Panc1 (cell line): ENCODE data around the gene COL5A1. TPM values are rescaled to one million over a fixed set of nuclear protein-coding genes. Genes with fewer than 3 reads are reported as not detected.

Source experiments
- ATAC-seq: fragments of 200-7000 bp; cut with Tn5 transposase; 2 replicates; pipeline ENCODE4 v1.9.1; 2020; ENCODE audit warnings: mild to moderate bottlenecking, moderate library complexity
- BruUV-seq: library from RNA; stranded (reverse); fragments of 400-500 nt; replicated peaks from 2 replicates; lab custom pipeline; 2021; lab: Mats Ljungman, UMichigan
- CTCF ChIA-PET: fragments of 300-600 bp; sonication (Branson Sonifier 250); formaldehyde crosslinking; loops from one replicate; lab custom pipeline; 2022; ENCODE audit warnings: antibody characterized with exemption; lab: Charles Lee
- POLR2A ChIA-PET: fragments of 300-600 bp; sonication (Branson Sonifier 250); formaldehyde crosslinking; loops from one replicate; lab custom pipeline; 2022; ENCODE audit warnings: antibody characterized with exemption; lab: Charles Lee
- DNase-seq: peaks from one replicate; pipeline ENCODE4 v3.0.0-alpha.2; 2010; ENCODE audit warnings: low read depth, low spot score
- H3K27ac ChIP-seq: 2 replicates; pipeline ENCODE4 v1.5.1; 2011; ENCODE audit warnings: mild to moderate bottlenecking, low read length, inconsistent platforms
- H3K27me3 ChIP-seq: fragments of 200-500 bp; sonication (Bioruptor generic); 2 replicates; pipeline ENCODE4 v1.6.0; 2014; ENCODE audit warnings: low read length, inconsistent platforms; ENCODE audit not compliant: control insufficient read depth, insufficient read depth
- H3K36me3 ChIP-seq: fragments of 200-500 bp; sonication (Bioruptor generic); 2 replicates; pipeline ENCODE4 v1.5.1; 2014; ENCODE audit warnings: inconsistent platforms, mild to moderate bottlenecking, low read length, moderate library complexity; ENCODE audit not compliant: control insufficient read depth, insufficient read depth
- H3K4me1 ChIP-seq: 2 replicates; pipeline ENCODE4 v1.5.1; 2011; ENCODE audit warnings: inconsistent platforms, mild to moderate bottlenecking, low read length, moderate library complexity; ENCODE audit not compliant: control insufficient read depth, insufficient read depth
- H3K4me3 ChIP-seq, 2 experiments: 2 replicates each; pipeline ENCODE4 v1.5.1; 2011 to 2012; ENCODE audit warnings: low read depth in 2 of 2, low read length in 2 of 2, mild to moderate bottlenecking in 2 of 2, inconsistent platforms in 1 of 2, moderate library complexity in 1 of 2
- H3K9me3 ChIP-seq: fragments of 200-500 bp; sonication (Bioruptor generic); 2 replicates; pipeline ENCODE4 v1.5.1; 2014; ENCODE audit warnings: low read depth, mild to moderate bottlenecking, inconsistent platforms, low read length, moderate library complexity; ENCODE audit not compliant: control insufficient read depth, insufficient read depth
- POLR2AphosphoS5 ChIP-seq: IDR thresholded peaks from 2 replicates; pipeline ENCODE4 v1.6.1; 2012; ENCODE audit warnings: mild to moderate bottlenecking, low read depth, low read length, moderate library complexity
- REST ChIP-seq, 2 experiments: IDR thresholded peaks; 2 replicates each; pipeline ENCODE4 v1.6.1; 2011 to 2012; ENCODE audit warnings: low read depth in 2 of 2, control low read depth in 1 of 2, low read length in 1 of 2, mild to moderate bottlenecking in 1 of 2, moderate library complexity in 1 of 2; ENCODE audit not compliant: insufficient read depth in 1 of 2
- SIN3A ChIP-seq: IDR thresholded peaks from 2 replicates; pipeline ENCODE4 v1.6.1; 2012; ENCODE audit warnings: low read depth, mild to moderate bottlenecking, low read length, moderate library complexity, borderline replicate concordance; ENCODE audit not compliant: insufficient read depth
- TCF7L2 ChIP-seq: IDR thresholded peaks from 2 replicates; pipeline ENCODE4 v1.6.1; 2011; ENCODE audit warnings: mild to moderate bottlenecking, low read depth, low read length, inconsistent platforms
- in situ Hi-C: cut with HindIII; loops from 2 replicates; pipeline ENCODE4 v1.10.0; 2016; ENCODE audit warnings: low sequenced_read_pairs, low pct_unique_long_range_greater_than_20kb
- intact Hi-C: fragments of 100-400 bp; cut with micrococcal nuclease; formaldehyde crosslinking; loops from one replicate; pipeline ENCODE4 v1.10.0; 2022; ENCODE audit not compliant: unreplicated experiment
- total RNA-seq: library from RNA; stranded (reverse); gene quantifications from one replicate; pipeline ENCODE4 v1.2.1, GENCODE V29; 2021; ENCODE audit not compliant: unreplicated experiment
- TF ChIP-seq, protein P1 (sequence below): fragments of 450-650 bp; IDR thresholded peaks from 2 replicates; pipeline ENCODE4 v1.5.1; 2017; ENCODE audit warnings: mild to moderate bottlenecking

The COL5A1 gene
- total RNA-seq, 1 experiment from 2014 or later, result 5.7 TPM

- in situ Hi-C loops, result no loop called here
- H3K27me3 ChIP-seq, result no peaks in the 10 kb centered on the region
- no peaks in the 10 kb centered on the region for H3K36me3 ChIP-seq
- H3K9me3 ChIP-seq, result no peaks in the 10 kb centered on the region
- CTCF ChIA-PET, result no interaction called here
- no peak for DNase-seq
- TF ChIP-seq TCF7L2 (no peak), SIN3A (no peak), POLR2AphosphoS5 (no peak), REST (IDR thresholded peaks at IDR 0.05; ENCODE audit: insufficient read depth in 1 of 2, low read depth in 2 of 2, low read length in 1 of 2) (no peak)
- TF ChIP-seq, protein P1, sequence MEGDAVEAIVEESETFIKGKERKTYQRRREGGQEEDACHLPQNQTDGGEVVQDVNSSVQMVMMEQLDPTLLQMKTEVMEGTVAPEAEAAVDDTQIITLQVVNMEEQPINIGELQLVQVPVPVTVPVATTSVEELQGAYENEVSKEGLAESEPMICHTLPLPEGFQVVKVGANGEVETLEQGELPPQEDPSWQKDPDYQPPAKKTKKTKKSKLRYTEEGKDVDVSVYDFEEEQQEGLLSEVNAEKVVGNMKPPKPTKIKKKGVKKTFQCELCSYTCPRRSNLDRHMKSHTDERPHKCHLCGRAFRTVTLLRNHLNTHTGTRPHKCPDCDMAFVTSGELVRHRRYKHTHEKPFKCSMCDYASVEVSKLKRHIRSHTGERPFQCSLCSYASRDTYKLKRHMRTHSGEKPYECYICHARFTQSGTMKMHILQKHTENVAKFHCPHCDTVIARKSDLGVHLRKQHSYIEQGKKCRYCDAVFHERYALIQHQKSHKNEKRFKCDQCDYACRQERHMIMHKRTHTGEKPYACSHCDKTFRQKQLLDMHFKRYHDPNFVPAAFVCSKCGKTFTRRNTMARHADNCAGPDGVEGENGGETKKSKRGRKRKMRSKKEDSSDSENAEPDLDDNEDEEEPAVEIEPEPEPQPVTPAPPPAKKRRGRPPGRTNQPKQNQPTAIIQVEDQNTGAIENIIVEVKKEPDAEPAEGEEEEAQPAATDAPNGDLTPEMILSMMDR, result no peak
- intact Hi-C loops, result no loop called here
- POLR2A ChIA-PET, result no interaction called here
- no peak overlapping the region for H3K4me3 ChIP-seq
- no peaks in the 10 kb centered on the region for H3K4me1 ChIP-seq
- 0 out of 2 replicates have a peak, but pooled peaks have one; percentile 44 for ATAC-seq
- BruUV-seq, result no TSS peak
- no peak overlapping the region for H3K27ac ChIP-seq
These were observed 42.7 kb upstream of the COL5A1 start for GRCh38 chr9:134598884-134599245.

- ChIA-PET CTCF (no interaction called here), POLR2A (no interaction called here)
- intact Hi-C loops (no loop called here), in situ Hi-C loops (no loop called here)
- H3K9me3 ChIP-seq, result no peaks in the 10 kb centered on the region
- no peaks in the 10 kb centered on the region for H3K36me3 ChIP-seq
- ATAC-seq (no peak), DNase-seq (no peak)
- no peaks in the 10 kb centered on the region for H3K4me1 ChIP-seq
- no TSS peak for BruUV-seq
- no peaks in the 10 kb centered on the region for H3K27me3 ChIP-seq
- TF ChIP-seq REST (IDR thresholded peaks at IDR 0.05; ENCODE audit: insufficient read depth in 1 of 2, low read depth in 2 of 2, low read length in 1 of 2), result no peak
- TF ChIP-seq, protein P1, result no peak
- TF ChIP-seq POLR2AphosphoS5, result no peak
- no peak for TF ChIP-seq SIN3A
- TF ChIP-seq TCF7L2, result no peak
- no peak overlapping the region for H3K4me3 ChIP-seq
- no peak overlapping the region for H3K27ac ChIP-seq
These were observed 41.2 kb upstream of the COL5A1 start for GRCh38 chr9:134600371-134600770.
